GM19468 (cell line): ENCODE data around the gene ADCY10.

ENCODE experiments used
- ATAC-seq: cut with Tn5 transposase; IDR thresholded peaks from one replicate; pipeline ENCODE4 v1.9.1; 2021; ENCODE audit warnings: mild to moderate bottlenecking, moderate library complexity, moderate number of reproducible peaks; ENCODE audit not compliant: unreplicated experiment; ENCODE audit errors: extremely low read depth

ADCY10 gene

GRCh38 chr1:167762061-167762746 is 151.7 kb downstream of the ADCY10 start:
- no peak for ATAC-seq

- ATAC-seq, result no peak
Observed at GRCh38 chr1:167761400-167761799, 152.5 kb downstream of the ADCY10 start.
